DND-41 (cell line): Measurements from ENCODE around the gene SOX6.

ENCODE experiments used
- ATAC-seq: fragments of 200-7000 bp; cut with Tn5 transposase; 3 replicates; pipeline ENCODE4 v1.9.1; 2021; ENCODE audit warnings: low read depth; ENCODE audit not compliant: insufficient read depth
- DNase-seq: peaks from one replicate; pipeline ENCODE4 v3.0.0-alpha.2; 2020
- H2AFZ ChIP-seq: 2 replicates; pipeline ENCODE4 v1.6.0; 2012; ENCODE audit warnings: low read depth, low read length
- H3K27ac ChIP-seq: 2 replicates; pipeline ENCODE4 v1.5.1; 2012; ENCODE audit warnings: low read length, inconsistent platforms
- H3K27me3 ChIP-seq: fragments of 200-600 bp; sonication (generic); 2 replicates; pipeline ENCODE4 v1.6.0; 2012; ENCODE audit warnings: low read length, mild to moderate bottlenecking, inconsistent platforms; ENCODE audit not compliant: insufficient read depth, poor library complexity
- H3K36me3 ChIP-seq: 2 replicates; pipeline ENCODE4 v1.5.1; 2012; ENCODE audit warnings: low read length, inconsistent platforms; ENCODE audit not compliant: insufficient read depth
- H3K4me1 ChIP-seq: 2 replicates; pipeline ENCODE4 v1.5.1; 2012; ENCODE audit warnings: mild to moderate bottlenecking, low read length; ENCODE audit not compliant: insufficient read depth
- H3K4me2 ChIP-seq: 2 replicates; pipeline ENCODE4 v1.6.0; 2012; ENCODE audit warnings: mild to moderate bottlenecking, moderate library complexity, low read length, inconsistent platforms; ENCODE audit not compliant: insufficient read depth
- H3K4me3 ChIP-seq, 2 experiments: fragments of 200-600 bp in 1 of 2; shearing (Covaris generic) in 1 of 2; 2 replicates each; pipeline ENCODE4 v1.5.1; 2012 to 2016; ENCODE audit warnings: inconsistent platforms in 2 of 2, low read length in 2 of 2, mild to moderate bottlenecking in 2 of 2, low read depth in 1 of 2, moderate library complexity in 1 of 2
- H3K79me2 ChIP-seq: 2 replicates; pipeline ENCODE4 v1.6.0; 2012; ENCODE audit warnings: low read length, inconsistent platforms; ENCODE audit not compliant: insufficient read depth
- H3K9ac ChIP-seq: 2 replicates; pipeline ENCODE4 v1.6.0; 2012; ENCODE audit warnings: low read depth, mild to moderate bottlenecking, inconsistent platforms, low read length, moderate library complexity
- H3K9me3 ChIP-seq: 2 replicates; pipeline ENCODE4 v1.5.1; 2012; ENCODE audit warnings: low read length, moderate library complexity, mild to moderate bottlenecking, inconsistent platforms; ENCODE audit not compliant: insufficient read depth, severe bottlenecking
- H4K20me1 ChIP-seq: 2 replicates; pipeline ENCODE4 v1.6.0; 2012; ENCODE audit warnings: low read length; ENCODE audit not compliant: insufficient read depth
- CTCF ChIP-seq: IDR thresholded peaks from 2 replicates; pipeline ENCODE4 v1.5.1; 2012; ENCODE audit warnings: borderline replicate concordance, low read length, moderate library complexity, mild to moderate bottlenecking; ENCODE audit not compliant: poor library complexity, severe bottlenecking; ENCODE audit errors: extremely low read depth
- EZH2 ChIP-seq: IDR thresholded peaks from 3 replicates; pipeline ENCODE4 v1.6.1; 2012; ENCODE audit warnings: borderline replicate concordance, low read depth, mild to moderate bottlenecking, moderate library complexity, low read length, inconsistent platforms; ENCODE audit not compliant: severe bottlenecking

Gene SOX6

GRCh38 chr11:16125796-16126195 lies 230.6 kb downstream of the SOX6 start:
- no peak for ATAC-seq
- Histone ChIP-seq H3K4me2 (no peak overlapping the region), H4K20me1 (no peaks in the 10 kb centered on the region), H3K4me3 (no peak overlapping the region), H3K79me2 (no peaks in the 10 kb centered on the region), H3K27ac (no peak overlapping the region), H3K4me1 (no peaks in the 10 kb centered on the region), H3K9ac (no peak overlapping the region), H3K27me3 (no peaks in the 10 kb centered on the region), H3K9me3 (no peaks in the 10 kb centered on the region), H2AFZ (no peak overlapping the region), H3K36me3 (no peaks in the 10 kb centered on the region)
- no peak for DNase-seq
- TF ChIP-seq CTCF (no peak), EZH2 (no peak)

- H3K27ac ChIP-seq, result no peak overlapping the region
- no peak for ATAC-seq
- no peak overlapping the region for H3K4me2 ChIP-seq
- H2AFZ ChIP-seq, result no peak overlapping the region
- TF ChIP-seq EZH2, result no peak
- H3K9me3 ChIP-seq, result no peaks in the 10 kb centered on the region
- H3K27me3 ChIP-seq, result no peaks in the 10 kb centered on the region
- no peaks in the 10 kb centered on the region for H3K36me3 ChIP-seq
- no peak overlapping the region for H3K4me3 ChIP-seq
- no peaks in the 10 kb centered on the region for H3K79me2 ChIP-seq
- no peaks in the 10 kb centered on the region for H4K20me1 ChIP-seq
- H3K9ac ChIP-seq, result no peak overlapping the region
- H3K4me1 ChIP-seq, result no peaks in the 10 kb centered on the region
- DNase-seq, result no peak
These were observed 232.0 kb downstream of the SOX6 start for GRCh38 chr11:16124390-16124789.

GRCh38 chr11:16121853-16122252 lies 234.5 kb downstream of the SOX6 start:
- TF ChIP-seq CTCF (no peak), EZH2 (no peak)
- Histone ChIP-seq H3K4me2 (no peak overlapping the region), H3K27me3 (no peaks in the 10 kb centered on the region), H3K79me2 (no peaks in the 10 kb centered on the region), H3K9ac (no peak overlapping the region), H3K9me3 (no peaks in the 10 kb centered on the region), H3K4me1 (no peaks in the 10 kb centered on the region), H3K4me3 (no peak overlapping the region), H3K27ac (no peak overlapping the region), H2AFZ (no peak overlapping the region), H4K20me1 (no peaks in the 10 kb centered on the region), H3K36me3 (no peaks in the 10 kb centered on the region)
- DNase-seq (no peak), ATAC-seq (no peak)

- Histone ChIP-seq H3K4me2 (no peak overlapping the region), H3K9ac (no peak overlapping the region), H3K9me3 (no peaks in the 10 kb centered on the region), H3K27me3 (no peaks in the 10 kb centered on the region), H3K79me2 (no peaks in the 10 kb centered on the region), H2AFZ (no peak overlapping the region), H3K4me3 (no peak overlapping the region), H3K4me1 (no peaks in the 10 kb centered on the region), H4K20me1 (no peaks in the 10 kb centered on the region), H3K27ac (no peak overlapping the region), H3K36me3 (no peaks in the 10 kb centered on the region)
- ATAC-seq, result no peak
- no peak for DNase-seq
- TF ChIP-seq EZH2 (no peak), CTCF (no peak)
These were observed 236.3 kb downstream of the SOX6 start for GRCh38 chr11:16120008-16120407.
